HG03097 (cell line): ENCODE measurements around the gene MYO16.
"Not testable (repeated sequence)": the region's sequence is repeated elsewhere in the genome, so short reads cannot be mapped to it uniquely, and the experiment has no call there.

ENCODE experiments used
- ATAC-seq: cut with Tn5 transposase; IDR thresholded peaks from one replicate; pipeline ENCODE4 v1.9.1; 2021; ENCODE audit not compliant: unreplicated experiment, low FRiP score

MYO16 gene

GRCh38 chr13:108963276-108963810 lies 333.9 kb downstream of the MYO16 start:
- no peak for ATAC-seq

DNA sequence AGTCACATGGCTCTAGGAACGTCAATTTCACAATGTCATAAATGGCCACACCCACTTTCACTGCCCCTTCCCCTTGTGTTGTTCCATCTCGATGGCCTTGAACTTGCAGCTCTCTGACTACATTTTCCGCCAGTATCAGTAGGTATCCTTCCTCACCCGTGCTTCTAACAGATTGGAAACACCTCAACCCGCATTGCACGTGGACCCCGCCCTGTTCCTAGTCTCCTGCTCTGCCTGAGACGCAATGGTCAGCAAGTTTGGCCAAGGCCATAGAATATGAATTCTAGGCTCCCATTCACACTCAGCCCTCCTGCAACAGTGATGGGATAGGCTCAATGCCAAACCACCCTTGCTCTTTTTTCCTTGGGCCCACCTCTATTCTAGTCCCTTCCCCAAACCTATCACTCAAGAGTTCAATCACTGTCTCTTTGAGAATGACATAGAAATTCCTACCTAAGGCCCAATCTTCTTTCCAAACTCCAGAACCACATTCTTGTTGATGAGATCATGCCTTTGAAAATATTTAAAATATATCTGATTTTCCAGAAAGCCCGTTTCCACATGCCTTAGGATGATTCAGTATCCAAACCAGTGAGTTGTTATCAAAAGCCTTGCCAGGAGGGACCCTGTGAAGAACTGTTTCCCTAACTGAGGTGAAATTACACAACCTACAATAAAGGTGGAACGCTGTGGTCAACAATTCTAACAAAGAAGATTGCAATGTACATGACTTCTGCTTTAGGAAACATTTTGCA lies 334.6 kb downstream of the MYO16 start:
- ATAC-seq: no peak

GRCh38 chr13:108964606-108965005 lies 335.2 kb downstream of the MYO16 start:
- ATAC-seq: no peak

- no peak for ATAC-seq
Observed at GRCh38 chr13:108967371-108967770, 338.0 kb downstream of the MYO16 start.

DNA sequence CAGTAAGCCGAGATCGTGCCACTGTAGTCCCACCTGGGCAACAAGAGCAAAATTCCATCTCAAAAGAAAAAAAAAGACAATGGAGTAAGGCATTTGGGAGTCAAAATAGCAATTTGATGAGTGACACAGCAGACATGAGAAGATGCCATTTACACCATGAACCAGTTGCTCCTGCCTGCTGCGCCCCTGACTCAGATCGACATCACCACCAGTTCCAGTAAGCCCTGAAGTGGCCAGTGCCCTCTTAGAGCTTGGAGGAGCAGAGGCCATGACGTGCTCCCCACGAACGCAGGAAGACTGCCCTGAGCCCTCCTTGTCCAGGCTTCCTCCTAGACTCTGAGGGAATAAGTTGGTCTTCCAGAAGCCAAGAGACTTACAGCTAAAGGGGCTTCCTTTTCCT lies 339.2 kb downstream of the MYO16 start:
- no peak for ATAC-seq

DNA sequence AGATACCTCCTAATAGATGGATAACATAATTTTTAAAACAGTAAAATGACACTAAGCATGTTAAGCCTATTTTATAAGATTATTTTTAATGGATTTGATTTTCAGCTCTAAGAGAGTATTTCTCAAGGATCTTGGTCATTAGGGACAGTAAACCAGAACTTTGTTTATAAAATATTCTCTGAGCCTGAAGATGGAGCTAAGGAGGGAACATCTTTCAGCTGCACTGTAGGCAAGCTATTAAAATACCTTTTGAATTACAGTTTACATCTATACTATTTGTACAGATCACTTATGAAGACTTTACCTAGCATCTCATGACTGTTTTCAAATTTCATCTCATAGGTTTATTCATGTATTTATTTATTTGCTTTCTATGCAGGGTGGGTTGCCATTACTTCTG lies 345.3 kb downstream of the MYO16 start:
- no peak for ATAC-seq

- ATAC-seq: no peak
Observed at GRCh38 chr13:108980237-108980636, 350.8 kb downstream of the MYO16 start.

- ATAC-seq: no peak
Observed at GRCh38 chr13:108981407-108981806, 352.0 kb downstream of the MYO16 start.

DNA sequence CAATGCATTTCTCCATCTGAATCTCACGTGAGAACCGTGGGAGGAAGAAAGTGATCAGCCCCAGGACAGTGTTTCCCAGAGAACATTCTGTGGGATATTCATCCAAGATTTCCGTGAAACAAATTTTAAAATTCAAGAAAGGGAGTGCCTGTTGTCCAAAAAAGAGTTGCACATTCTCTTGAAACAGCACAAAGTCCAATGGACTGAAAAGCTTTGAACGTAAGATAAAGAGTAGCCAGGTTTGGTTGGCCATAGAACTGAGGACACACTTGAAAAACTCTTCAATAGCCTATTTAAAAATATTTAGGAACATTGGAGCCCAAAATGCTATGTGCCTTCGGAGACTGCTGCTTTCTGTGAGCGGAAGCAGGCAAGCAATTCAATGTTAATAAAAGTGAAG lies 353.9 kb downstream of the MYO16 start:
- no peak for ATAC-seq

GRCh38 chr13:108984251-108984920 lies 355.0 kb downstream of the MYO16 start:
- no peak for ATAC-seq

GRCh38 chr13:108985166-108985565 lies 355.8 kb downstream of the MYO16 start:
- ATAC-seq: no peak

DNA sequence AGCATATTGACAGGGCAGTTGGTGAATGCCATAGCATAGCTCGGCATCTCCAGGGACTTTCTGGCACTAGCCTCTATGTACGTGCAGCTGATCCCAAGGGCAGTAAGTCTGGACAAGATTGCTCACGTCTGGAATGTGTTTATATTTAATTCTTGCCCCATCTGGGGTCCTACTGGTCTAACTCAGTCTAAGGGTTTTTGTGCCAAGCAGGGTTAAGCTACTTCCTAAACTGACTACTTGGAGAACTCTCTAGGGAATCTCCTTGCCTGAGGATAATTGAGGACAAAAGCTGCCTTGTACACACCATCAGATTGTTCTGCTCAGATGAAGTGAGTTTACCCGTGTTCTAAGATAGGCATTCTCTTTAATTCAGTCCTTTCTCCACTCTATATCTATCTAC lies 358.1 kb downstream of the MYO16 start:
- ATAC-seq: no peak

DNA sequence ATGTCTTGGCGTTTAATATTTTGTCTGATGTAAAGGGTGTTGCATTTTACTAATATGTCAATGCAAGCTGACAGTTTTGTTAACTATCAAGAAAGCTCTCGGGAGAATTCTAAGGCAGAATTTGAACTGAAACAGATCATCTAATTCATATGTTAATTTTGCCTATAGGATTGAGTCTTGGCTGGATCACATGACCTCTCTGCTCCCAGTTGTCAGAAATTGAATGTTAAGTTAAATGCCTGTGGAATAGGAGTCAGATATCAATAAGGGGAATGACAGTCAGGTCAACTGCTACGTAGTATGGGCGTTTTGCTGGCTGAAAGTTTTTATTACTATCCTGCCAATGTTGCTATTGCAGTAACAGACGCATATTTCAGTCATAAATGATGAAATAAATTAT lies 358.5 kb downstream of the MYO16 start:
- no peak for ATAC-seq

GRCh38 chr13:108991416-108991815 lies 362.0 kb downstream of the MYO16 start:
- ATAC-seq: not testable (repeated sequence)

- ATAC-seq: no peak
Observed at GRCh38 chr13:108993346-108993745, 363.9 kb downstream of the MYO16 start.

GRCh38 chr13:108996430-108996829 lies 367.0 kb downstream of the MYO16 start:
- ATAC-seq: no peak

DNA sequence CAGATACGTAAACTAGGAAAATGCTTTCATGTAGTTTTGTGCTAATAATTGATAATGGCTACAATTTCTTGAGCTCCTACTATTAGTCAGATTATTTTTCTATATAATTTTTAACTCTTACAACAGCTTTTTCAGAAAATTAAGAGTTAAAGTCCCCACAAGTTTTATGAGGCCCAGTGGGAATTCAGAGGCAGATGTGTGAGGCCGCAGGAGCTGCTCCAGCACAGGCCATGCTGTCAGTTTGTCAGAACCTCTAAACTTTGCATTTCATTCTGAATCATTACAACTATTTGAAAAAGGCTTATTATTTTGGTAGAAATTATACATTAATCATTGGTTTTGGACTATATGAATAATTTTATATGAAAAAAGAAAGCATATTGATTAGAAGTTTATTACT lies 370.8 kb downstream of the MYO16 start:
- ATAC-seq: no peak

- ATAC-seq: no peak
Observed at GRCh38 chr13:109002934-109003333, 373.5 kb downstream of the MYO16 start.

GRCh38 chr13:109007946-109008345 lies 378.5 kb downstream of the MYO16 start:
- ATAC-seq: no peak

DNA sequence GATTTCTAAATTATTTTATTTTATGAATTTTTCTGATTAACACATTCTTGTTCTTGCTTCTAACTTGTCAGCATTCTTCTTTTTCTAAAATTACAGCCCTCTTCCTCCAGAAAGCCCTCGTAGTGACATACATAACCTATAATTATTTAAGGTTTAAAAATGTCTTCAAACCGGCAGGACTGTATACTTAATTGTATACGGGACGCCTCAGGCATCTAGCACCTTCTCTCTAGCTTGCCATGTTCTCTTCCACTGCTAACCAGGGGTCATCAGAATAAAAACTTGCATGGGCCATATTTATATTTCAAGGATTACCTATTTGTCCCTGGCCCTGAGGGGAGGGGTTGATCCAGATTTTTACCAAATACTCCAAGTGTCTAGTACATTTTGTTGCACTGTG lies 380.3 kb downstream of the MYO16 start:
- no peak for ATAC-seq

GRCh38 chr13:109010912-109011311 lies 381.5 kb downstream of the MYO16 start:
- no peak for ATAC-seq

DNA sequence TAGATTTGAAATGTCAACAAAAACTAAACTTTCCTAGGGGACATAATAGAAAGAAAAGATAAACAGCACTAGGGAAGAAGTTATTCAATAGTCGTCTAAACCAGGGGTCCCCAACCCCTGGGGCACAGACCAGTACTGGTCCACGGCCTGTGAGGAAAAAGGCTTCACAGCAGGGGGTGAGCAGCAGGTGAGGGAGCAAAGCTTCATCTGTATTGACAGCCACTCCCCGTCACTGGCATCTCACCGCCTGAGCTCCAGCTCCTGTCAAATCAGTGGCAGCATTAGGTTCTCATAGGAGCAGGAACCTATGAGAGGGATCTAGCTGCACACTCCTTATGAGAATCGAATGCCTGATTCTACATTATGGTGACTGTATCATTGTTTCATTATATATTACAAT lies 382.7 kb downstream of the MYO16 start:
- no peak for ATAC-seq
